Measurements from ENCODE around the gene DDX47. TPM values are rescaled to one million over a fixed set of nuclear protein-coding genes. Genes with fewer than 3 reads are reported as not detected.

Gene DDX47
- total RNA-seq, 2 donors from 2014 or later: 36.1 to 45.0 TPM

- Histone ChIP-seq H3K4me1 (peaks cover 6% of the 10 kb centered on the region), H3K9me3 (no peaks in the 10 kb centered on the region), H3K9ac (ENCODE audit: low read depth in 2 of 2, low read length in 2 of 2) (peak overlapping the region in 1 of 2 donors; percentile 3), H3K27me3 (no peaks in the 10 kb centered on the region), H3K27ac (no peak overlapping the region), H3K36me3 (no peaks in the 10 kb centered on the region), H3K4me3 (no peak overlapping the region)
- no peak for DNase-seq
- intact Hi-C loops (cut with DNase I): no loop called here
- TF ChIP-seq CTCF (IDR thresholded peaks at IDR 0.05): no peak
Measured at GRCh38 chr12:12791756-12792369, 21.3 kb upstream of the DDX47 start.

DNA sequence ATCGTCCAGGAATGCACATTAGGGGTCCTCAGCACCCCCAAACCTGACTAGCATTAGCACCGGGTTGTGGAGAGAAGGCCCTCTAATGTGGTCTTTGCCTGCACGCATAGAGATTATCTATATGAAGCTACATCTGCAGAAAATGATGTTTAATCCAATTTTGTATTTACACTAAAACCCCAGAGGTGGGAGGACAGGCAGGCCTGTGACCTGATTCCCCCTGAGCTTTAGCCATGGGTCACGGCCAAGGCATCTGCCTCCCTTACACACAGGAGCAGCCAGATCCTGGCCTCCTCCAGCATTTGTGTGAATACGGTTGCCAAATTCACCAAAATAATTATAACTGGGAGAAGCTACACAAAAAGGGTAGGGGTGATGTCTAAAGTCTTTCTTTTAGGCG lies 20.7 kb upstream of the DDX47 start:
- H3K9ac ChIP-seq (ENCODE audit: low read depth in 2 of 2, low read length in 2 of 2): no peak overlapping the region
- H3K9me3 ChIP-seq: no peaks in the 10 kb centered on the region
- no peaks in the 10 kb centered on the region for H3K36me3 ChIP-seq
- H3K4me1 ChIP-seq: peaks cover 5% of the 10 kb centered on the region
- H3K27ac ChIP-seq: no peak overlapping the region
- H3K4me3 ChIP-seq: no peak overlapping the region
- intact Hi-C loops (cut with DNase I): no loop called here
- no peak for DNase-seq
- no peak for TF ChIP-seq CTCF (IDR thresholded peaks at IDR 0.05)
- no peaks in the 10 kb centered on the region for H3K27me3 ChIP-seq

DNA sequence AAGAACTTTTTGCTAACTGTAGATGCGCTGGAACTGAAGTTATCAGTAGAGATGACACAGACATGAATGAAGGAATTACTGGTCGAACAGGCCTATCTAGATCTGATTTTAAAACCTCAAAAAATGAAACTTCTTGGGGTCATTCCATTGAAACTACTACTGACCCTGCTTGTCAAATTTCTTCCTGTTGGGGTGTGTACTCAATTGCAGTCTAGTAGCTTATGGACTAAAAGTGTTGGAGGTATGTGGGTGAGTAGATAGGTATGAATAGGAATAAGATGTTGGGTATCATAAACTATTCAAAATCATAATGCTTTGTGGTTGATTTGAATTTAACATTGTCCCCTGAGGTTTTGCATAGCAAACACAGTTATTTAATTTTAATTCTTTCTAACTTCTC lies 18.5 kb upstream of the DDX47 start:
- no peaks in the 10 kb centered on the region for H3K36me3 ChIP-seq
- intact Hi-C loops (cut with DNase I): no loop called here

DNA sequence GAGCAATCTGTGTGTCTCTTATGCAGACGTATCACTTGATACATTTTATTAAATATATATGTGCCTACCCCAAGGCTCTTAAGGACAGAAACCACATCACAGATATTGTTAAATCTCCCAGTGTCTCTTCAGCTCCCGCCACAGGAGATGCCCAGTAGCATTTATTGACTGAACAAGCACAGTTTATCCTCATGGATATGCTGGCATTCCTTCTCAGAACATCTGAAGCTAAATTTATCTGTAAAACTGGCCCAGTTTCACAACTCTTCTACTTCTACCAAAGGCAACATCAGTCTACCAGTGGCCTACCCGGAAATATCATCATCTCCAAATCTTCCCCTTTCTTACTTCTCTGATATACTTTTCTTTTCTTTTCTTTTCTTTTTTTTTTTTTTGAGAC lies 17.0 kb upstream of the DDX47 start:
- Histone ChIP-seq H3K9me3 (no peaks in the 10 kb centered on the region), H3K4me1 (no peaks in the 10 kb centered on the region)
- intact Hi-C loops (cut with DNase I): no loop called here

More for the DNA sequence above, 18.5 kb upstream of the DDX47 start:
- H3K9ac ChIP-seq (ENCODE audit: low read depth in 2 of 2, low read length in 2 of 2): no peak overlapping the region
- TF ChIP-seq CTCF (IDR thresholded peaks at IDR 0.05): no peak
- no peaks in the 10 kb centered on the region for H3K9me3 ChIP-seq
- DNase-seq: no peak
- H3K27ac ChIP-seq: no peak overlapping the region
- H3K4me3 ChIP-seq: no peak overlapping the region
- H3K27me3 ChIP-seq: no peaks in the 10 kb centered on the region
- H3K4me1 ChIP-seq: no peaks in the 10 kb centered on the region

DNA sequence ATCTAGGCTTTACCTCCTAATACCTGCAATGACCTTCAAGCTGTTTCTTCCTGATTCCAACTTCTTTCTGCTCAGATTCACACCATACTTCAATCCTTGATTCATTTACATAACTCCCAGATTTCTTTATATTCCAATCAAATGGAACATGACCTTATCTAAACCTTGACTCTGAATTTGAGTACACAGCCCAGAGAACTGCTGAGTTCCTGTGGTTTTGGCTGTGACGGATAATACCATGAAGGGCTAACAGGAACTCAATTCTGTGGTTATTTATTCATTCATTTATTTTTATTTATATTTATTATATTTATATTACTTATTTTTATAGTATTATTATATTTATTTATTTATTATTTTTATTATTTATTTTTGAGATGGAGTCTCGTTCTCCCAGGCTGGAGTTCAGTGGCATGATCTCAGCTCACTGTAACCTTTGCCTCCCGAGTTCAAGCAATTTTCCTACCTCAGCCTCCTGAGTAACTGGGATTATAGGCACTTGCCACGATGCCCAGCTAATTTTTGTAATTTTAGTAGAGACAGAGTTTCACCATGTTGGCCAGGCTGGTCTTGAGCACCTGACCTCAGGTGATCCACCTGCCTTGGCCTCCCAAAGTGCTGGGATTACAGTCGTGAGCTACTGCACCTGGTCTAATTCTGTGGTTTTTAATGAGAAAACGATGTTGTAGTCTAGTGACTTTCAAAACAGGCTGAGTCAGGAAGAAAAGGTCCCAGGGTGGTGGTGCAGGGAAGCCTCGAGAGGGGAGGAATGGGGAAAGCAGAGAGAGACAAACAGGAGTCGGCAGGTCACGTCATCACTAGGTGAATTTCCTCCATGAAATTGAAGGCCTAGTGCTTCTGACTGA lies 16.0 kb upstream of the DDX47 start:
- no peak for TF ChIP-seq CTCF (IDR thresholded peaks at IDR 0.05)

More for the DNA sequence above, 17.0 kb upstream of the DDX47 start:
- DNase-seq: no peak
- H3K9ac ChIP-seq (ENCODE audit: low read depth in 2 of 2, low read length in 2 of 2): no peak overlapping the region
- no peak for TF ChIP-seq CTCF (IDR thresholded peaks at IDR 0.05)
- no peaks in the 10 kb centered on the region for H3K36me3 ChIP-seq
- H3K4me3 ChIP-seq: no peak overlapping the region
- H3K27ac ChIP-seq: no peak overlapping the region
- no peaks in the 10 kb centered on the region for H3K27me3 ChIP-seq

More for the DNA sequence above, 16.0 kb upstream of the DDX47 start:
- Histone ChIP-seq H3K4me1 (no peaks in the 10 kb centered on the region), H3K27ac (no peak overlapping the region), H3K4me3 (no peak overlapping the region), H3K27me3 (no peaks in the 10 kb centered on the region), H3K36me3 (no peaks in the 10 kb centered on the region), H3K9me3 (no peaks in the 10 kb centered on the region), H3K9ac (ENCODE audit: low read depth in 2 of 2, low read length in 2 of 2) (no peak overlapping the region)
- DNase-seq: no peak
- intact Hi-C loops (cut with DNase I): no loop called here

Measured in colonic mucosa (tissue), 4 donors.